BE2C (cell line): ENCODE measurements around the gene ITGA6.
"Not testable (repeated sequence)": the region's sequence is repeated elsewhere in the genome, so short reads cannot be mapped to it uniquely, and the experiment has no call there.

Source experiments
- DNase-seq: peaks from one replicate; pipeline ENCODE4 v3.0.0-alpha.2; 2020
- H3K27me3 ChIP-seq: fragments of 250-450 bp; sonication (Bioruptor Pico); 2 replicates; pipeline ENCODE4 v1.5.1; 2020; ENCODE audit warnings: mild to moderate bottlenecking
- H3K36me3 ChIP-seq: fragments of 250-450 bp; sonication (Bioruptor Pico); 2 replicates; pipeline ENCODE4 v1.5.1; 2020; ENCODE audit warnings: mild to moderate bottlenecking
- H3K4me1 ChIP-seq: fragments of 250-450 bp; sonication (Bioruptor Pico); 2 replicates; pipeline ENCODE4 v1.5.1; 2020
- H3K4me3 ChIP-seq: 2 replicates; pipeline ENCODE4 v1.5.1; 2011; ENCODE audit warnings: low read depth, low read length
- H3K9me3 ChIP-seq: fragments of 250-450 bp; sonication (Bioruptor Pico); 2 replicates; pipeline ENCODE4 v1.5.1; 2020
- TF ChIP-seq, protein P1 (sequence below): IDR thresholded peaks from 2 replicates; pipeline ENCODE4 v1.5.1; 2012; ENCODE audit warnings: mild to moderate bottlenecking, low read depth, low read length

ITGA6 gene

DNA sequence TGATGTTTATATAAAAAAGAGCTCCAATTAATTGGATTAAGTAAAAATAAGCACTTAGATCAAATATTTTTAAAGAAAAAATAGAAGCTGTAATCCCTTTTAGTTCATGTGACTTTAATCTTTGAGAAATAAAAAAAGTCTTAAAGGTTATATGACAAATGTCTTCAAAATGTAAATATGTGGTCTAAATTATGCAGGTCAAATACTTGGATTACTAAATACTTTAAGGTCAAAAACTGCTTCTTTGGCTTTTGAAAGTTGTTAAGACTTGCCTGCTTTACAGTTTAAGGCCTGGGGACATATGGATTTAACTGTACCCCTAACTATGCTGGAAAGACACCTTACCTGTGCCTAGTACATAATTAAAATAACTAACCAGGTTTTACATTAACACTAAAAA lies 113.0 kb downstream of the ITGA6 start:
- no peaks in the 10 kb centered on the region for H3K27me3 ChIP-seq
- H3K9me3 ChIP-seq = no peaks in the 10 kb centered on the region
- no peak for DNase-seq
- TF ChIP-seq, protein P1, sequence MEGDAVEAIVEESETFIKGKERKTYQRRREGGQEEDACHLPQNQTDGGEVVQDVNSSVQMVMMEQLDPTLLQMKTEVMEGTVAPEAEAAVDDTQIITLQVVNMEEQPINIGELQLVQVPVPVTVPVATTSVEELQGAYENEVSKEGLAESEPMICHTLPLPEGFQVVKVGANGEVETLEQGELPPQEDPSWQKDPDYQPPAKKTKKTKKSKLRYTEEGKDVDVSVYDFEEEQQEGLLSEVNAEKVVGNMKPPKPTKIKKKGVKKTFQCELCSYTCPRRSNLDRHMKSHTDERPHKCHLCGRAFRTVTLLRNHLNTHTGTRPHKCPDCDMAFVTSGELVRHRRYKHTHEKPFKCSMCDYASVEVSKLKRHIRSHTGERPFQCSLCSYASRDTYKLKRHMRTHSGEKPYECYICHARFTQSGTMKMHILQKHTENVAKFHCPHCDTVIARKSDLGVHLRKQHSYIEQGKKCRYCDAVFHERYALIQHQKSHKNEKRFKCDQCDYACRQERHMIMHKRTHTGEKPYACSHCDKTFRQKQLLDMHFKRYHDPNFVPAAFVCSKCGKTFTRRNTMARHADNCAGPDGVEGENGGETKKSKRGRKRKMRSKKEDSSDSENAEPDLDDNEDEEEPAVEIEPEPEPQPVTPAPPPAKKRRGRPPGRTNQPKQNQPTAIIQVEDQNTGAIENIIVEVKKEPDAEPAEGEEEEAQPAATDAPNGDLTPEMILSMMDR = no peak
- no peaks in the 10 kb centered on the region for H3K36me3 ChIP-seq
- no peaks in the 10 kb centered on the region for H3K4me1 ChIP-seq
- H3K4me3 ChIP-seq = no peak overlapping the region

DNA sequence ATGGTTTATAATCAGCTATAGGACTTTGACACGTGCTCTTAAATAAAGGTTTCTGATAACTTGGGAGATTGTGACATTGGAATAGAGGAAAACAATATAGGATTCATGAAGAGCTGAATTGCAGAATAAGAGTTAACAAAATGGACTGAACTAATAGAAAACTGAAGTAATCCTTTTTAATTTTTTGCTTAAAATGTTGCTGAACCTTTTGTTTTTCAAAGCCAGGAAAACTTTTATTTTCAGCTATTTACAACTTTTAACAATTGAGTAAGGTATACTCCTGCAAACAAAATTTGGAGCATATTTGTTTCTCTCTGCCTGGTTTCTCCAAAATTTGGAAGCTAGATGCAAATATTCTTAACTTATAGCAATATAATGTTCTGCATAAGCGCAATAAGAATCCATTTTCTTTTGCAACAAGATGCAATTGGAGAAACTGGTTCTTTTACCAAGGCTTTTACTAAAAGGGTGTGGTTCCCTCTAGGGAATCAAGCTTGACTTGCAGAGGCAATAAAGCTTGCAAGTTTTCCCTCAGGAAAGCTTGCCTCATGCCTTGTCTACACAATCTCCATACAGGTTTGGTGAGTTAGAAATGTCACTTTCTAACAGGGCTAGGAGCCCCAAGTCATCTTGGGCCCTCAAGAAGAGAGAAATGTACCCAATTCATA lies 118.2 kb downstream of the ITGA6 start:
- TF ChIP-seq, protein P1 = no peak
- no peak for DNase-seq

DNA sequence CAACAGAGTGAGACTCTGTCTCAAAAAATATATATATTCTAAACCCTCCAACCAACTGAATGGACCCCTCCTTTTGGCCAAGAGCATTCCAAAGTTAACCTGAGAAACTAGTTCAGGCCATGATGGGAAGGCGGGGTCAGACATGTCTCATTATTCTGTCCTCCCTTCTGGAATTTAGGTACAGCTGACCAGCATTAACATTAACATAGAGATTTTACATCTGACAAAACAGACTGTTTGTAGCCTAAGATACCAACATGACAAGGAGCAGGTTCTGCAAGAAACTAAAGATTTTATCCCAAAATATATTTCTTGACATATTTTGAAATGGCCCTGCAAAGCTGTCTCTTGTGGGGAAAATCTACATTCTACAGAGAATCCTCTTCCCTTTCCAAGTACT lies 121.7 kb downstream of the ITGA6 start:
- H3K4me1 ChIP-seq = no peaks in the 10 kb centered on the region
- TF ChIP-seq, protein P1 = no peak
- no peaks in the 10 kb centered on the region for H3K9me3 ChIP-seq
- H3K4me3 ChIP-seq = no peak overlapping the region
- no peaks in the 10 kb centered on the region for H3K36me3 ChIP-seq
- no peak for DNase-seq
- no peaks in the 10 kb centered on the region for H3K27me3 ChIP-seq

More for the DNA sequence above, 118.2 kb downstream of the ITGA6 start:
- no peaks in the 10 kb centered on the region for H3K27me3 ChIP-seq
- no peaks in the 10 kb centered on the region for H3K9me3 ChIP-seq
- H3K36me3 ChIP-seq = no peaks in the 10 kb centered on the region
- no peaks in the 10 kb centered on the region for H3K4me1 ChIP-seq
- H3K4me3 ChIP-seq = no peak overlapping the region

DNA sequence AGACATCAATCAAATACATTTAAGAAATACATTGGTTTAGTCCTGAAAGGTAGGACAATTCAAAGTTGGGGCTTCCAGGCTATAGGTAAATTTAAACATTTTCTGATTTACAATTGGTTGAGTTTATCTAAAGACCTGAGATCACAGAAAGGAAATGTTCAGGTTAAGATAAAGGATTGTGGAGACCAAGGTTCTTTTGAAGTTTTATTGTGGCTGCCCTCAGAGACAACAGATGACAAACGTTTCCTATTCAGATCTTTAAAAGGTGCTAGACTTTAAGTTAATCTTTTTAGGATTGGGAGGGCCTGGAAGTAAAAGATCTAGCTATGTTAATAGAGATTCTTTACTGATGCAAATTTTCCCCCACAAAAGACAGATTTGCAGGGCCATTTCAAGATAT lies 122.4 kb downstream of the ITGA6 start:
- not testable (repeated sequence) for H3K4me3 ChIP-seq, DNase-seq, H3K9me3 ChIP-seq, H3K36me3 ChIP-seq, H3K4me1 ChIP-seq, H3K27me3 ChIP-seq

DNA sequence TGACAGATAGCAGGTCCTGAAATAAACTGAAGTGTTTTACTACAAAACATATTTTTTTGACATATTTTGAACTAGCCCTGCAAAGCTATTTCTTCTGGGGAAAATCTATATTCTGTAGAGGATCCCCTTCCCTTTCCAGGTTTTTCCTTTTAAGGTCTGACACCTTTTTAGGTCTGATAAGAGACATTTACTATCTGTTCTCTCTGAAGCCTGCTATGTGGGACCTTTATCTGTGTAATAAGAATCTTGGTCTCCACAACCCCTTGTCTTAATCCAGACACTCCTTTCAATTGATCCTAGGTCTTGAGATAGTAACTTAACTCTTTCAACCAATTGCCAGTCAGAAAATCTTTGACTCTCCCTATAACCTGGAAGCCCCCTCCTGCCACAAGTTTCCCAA lies 123.0 kb downstream of the ITGA6 start:
- Histone ChIP-seq H3K9me3 (no peaks in the 10 kb centered on the region), H3K27me3 (no peaks in the 10 kb centered on the region), H3K4me1 (no peaks in the 10 kb centered on the region), H3K36me3 (no peaks in the 10 kb centered on the region), H3K4me3 (no peak overlapping the region)
- no peak for DNase-seq
- TF ChIP-seq, protein P1 = no peak

DNA sequence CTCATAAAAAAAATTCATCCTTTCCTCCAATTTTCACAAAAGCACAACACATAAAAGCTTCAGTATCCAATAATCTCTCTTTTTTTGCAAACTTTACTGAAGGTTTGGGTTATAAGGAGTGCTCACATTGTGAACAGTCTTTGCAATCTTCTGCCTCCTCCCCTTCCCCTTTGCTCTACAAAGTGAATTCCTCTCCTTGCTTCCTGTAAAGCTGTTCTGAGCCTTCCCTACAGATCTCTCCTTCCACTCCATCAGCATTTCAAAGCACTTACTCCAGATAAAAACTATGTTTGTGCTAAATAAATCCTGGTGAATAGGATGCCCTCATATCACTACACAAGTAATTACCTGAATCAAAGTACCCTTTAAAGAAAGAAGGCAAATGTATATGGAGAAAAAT lies 123.9 kb downstream of the ITGA6 start:
- no peaks in the 10 kb centered on the region for H3K36me3 ChIP-seq
- TF ChIP-seq, protein P1 = no peak
- H3K27me3 ChIP-seq = no peaks in the 10 kb centered on the region
- no peak overlapping the region for H3K4me3 ChIP-seq
- no peaks in the 10 kb centered on the region for H3K9me3 ChIP-seq
- no peaks in the 10 kb centered on the region for H3K4me1 ChIP-seq
- no peak for DNase-seq
